ENCODE results near the gene BACH2. TPM values are rescaled to one million over a fixed set of nuclear protein-coding genes. Genes with fewer than 3 reads are reported as not detected.

Gene BACH2
- polyA plus RNA-seq, 1 of the 3 experiments (the other 2 are of a cell fraction): 0.46 TPM

DNA sequence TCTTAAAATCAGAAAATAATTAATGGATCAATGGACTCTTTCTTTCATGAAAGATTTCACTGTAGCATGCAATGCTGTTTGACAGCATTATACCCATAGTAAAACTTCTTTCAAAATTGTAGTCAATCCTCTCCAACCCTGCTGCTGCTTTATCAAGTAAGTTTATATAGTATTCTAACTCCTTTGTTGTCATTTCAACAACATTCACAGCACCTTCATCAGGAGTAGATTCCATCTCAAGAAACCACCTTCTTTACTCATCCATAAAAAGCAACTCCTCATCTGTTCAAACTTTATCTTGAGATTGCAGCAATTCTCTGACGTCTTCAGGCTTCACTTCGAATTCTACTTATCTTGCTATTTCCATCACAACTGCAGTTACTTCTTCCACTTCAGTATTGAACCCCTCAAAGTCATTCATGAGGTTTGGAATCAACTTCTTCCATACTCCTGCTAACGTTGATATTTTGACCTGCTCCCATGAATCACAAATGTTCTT is 26.4 kb upstream of the BACH2 start:
- Histone ChIP-seq H3K36me3 (replicated peaks in 1 of 2; ENCODE audit: control insufficient read depth in 1 of 2, insufficient read depth in 2 of 2, low read length in 1 of 2) (no peaks in the 10 kb centered on the region), H4K20me1 (ENCODE audit: insufficient read depth) (no peaks in the 10 kb centered on the region), H3K4me1 (ENCODE audit: control insufficient read depth in 1 of 2, insufficient read depth in 2 of 2, low read depth in 1 of 2, low read length in 1 of 2) (peaks cover 0 to 2% of the 10 kb centered on the region in 2 experiments; a peak in 2 of 4 replicates), H3F3A (replicated peaks; ENCODE audit: insufficient read depth) (no peaks in the 10 kb centered on the region), H3K9ac (no peak overlapping the region), H3K9me2 (no peaks in the 10 kb centered on the region), H3K9me3 (no peaks in the 10 kb centered on the region), H3K4me2 (no peak overlapping the region), H3K27ac (ENCODE audit: low read depth in 2 of 2, low read length in 1 of 2) (no peak overlapping the region), H3K27me3 (ENCODE audit: insufficient read depth) (no peaks in the 10 kb centered on the region), H3K4me3 (ENCODE audit: low read depth in 2 of 2, low read length in 1 of 2) (no peak overlapping the region), H3K79me2 (ENCODE audit: insufficient read depth) (no peaks in the 10 kb centered on the region), H2AFZ (ENCODE audit: low read depth) (no peak overlapping the region)
- DNase-seq: no peak
- POLR2A ChIA-PET: no interaction called here
- 88% methylated on average over 3 of the region's 3 CpGs for WGBS (ENCODE audit: low lambda C conversion rate)
- no peak for TF ChIP-seq FOXJ3 (CRISPR knock-in tag; IDR thresholded peaks at IDR 0.05)
- no peak for TF ChIP-seq EZH2phosphoT487 (IDR thresholded peaks at IDR 0.05; ENCODE audit: borderline replicate concordance, low read depth)
- CTCF ChIA-PET: no interaction called here

DNA sequence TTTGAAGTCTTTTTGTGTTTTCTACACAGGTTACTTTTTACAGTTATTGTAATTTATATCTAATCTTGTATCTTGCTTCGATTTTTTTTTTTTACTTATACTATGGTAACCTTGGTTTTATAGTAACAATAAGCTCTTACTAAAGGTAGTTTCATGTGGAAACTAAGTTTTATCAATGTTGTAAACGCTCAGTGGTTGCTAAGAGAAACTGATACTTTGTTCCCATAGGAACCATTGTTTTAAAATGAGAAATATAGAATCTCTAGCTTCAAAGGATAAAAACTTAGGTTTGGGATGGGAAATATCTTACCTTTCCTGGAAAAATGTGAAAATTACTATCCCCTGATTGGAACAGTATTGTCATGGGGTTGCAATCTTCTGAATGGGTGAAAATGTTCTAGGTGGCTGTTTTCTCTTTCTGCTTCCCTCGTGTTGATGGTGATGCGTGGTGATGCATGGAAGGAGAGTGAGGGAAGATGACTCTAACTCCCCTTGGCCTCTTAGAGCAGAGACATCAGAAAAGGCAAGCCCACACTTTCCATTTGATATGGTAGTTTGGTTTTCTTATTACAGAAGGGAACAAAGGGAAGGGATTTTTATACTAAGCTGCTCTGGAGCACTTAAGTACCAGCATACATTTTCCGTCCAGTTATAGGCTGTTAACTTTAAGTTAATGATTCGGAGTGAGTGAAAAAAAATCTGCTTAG is 23.5 kb upstream of the BACH2 start:
- DNase-seq: no peak
- ChIA-PET POLR2A (no interaction called here), CTCF (no interaction called here)
- TF ChIP-seq MEF2A (IDR thresholded peaks at IDR 0.05; ENCODE audit: borderline replicate concordance, low read depth) (no peak), ELF1 (IDR thresholded peaks at IDR 0.05) (no peak), RXRA (IDR thresholded peaks at IDR 0.05; ENCODE audit: borderline replicate concordance, low read depth) (no peak), EZH2phosphoT487 (IDR thresholded peaks at IDR 0.05; ENCODE audit: borderline replicate concordance, low read depth) (no peak)
- TF ChIP-seq, protein P1, sequence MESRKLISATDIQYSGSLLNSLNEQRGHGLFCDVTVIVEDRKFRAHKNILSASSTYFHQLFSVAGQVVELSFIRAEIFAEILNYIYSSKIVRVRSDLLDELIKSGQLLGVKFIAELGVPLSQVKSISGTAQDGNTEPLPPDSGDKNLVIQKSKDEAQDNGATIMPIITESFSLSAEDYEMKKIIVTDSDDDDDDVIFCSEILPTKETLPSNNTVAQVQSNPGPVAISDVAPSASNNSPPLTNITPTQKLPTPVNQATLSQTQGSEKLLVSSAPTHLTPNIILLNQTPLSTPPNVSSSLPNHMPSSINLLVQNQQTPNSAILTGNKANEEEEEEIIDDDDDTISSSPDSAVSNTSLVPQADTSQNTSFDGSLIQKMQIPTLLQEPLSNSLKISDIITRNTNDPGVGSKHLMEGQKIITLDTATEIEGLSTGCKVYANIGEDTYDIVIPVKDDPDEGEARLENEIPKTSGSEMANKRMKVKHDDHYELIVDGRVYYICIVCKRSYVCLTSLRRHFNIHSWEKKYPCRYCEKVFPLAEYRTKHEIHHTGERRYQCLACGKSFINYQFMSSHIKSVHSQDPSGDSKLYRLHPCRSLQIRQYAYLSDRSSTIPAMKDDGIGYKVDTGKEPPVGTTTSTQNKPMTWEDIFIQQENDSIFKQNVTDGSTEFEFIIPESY (IDR thresholded peaks at IDR 0.05; ENCODE audit: borderline replicate concordance, low read depth): no peak
- TF ChIP-seq, protein P2, sequence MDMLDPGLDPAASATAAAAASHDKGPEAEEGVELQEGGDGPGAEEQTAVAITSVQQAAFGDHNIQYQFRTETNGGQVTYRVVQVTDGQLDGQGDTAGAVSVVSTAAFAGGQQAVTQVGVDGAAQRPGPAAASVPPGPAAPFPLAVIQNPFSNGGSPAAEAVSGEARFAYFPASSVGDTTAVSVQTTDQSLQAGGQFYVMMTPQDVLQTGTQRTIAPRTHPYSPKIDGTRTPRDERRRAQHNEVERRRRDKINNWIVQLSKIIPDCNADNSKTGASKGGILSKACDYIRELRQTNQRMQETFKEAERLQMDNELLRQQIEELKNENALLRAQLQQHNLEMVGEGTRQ (IDR thresholded peaks at IDR 0.05; ENCODE audit: borderline replicate concordance, low read depth, low read length): no peak
- TF ChIP-seq, protein P3, sequence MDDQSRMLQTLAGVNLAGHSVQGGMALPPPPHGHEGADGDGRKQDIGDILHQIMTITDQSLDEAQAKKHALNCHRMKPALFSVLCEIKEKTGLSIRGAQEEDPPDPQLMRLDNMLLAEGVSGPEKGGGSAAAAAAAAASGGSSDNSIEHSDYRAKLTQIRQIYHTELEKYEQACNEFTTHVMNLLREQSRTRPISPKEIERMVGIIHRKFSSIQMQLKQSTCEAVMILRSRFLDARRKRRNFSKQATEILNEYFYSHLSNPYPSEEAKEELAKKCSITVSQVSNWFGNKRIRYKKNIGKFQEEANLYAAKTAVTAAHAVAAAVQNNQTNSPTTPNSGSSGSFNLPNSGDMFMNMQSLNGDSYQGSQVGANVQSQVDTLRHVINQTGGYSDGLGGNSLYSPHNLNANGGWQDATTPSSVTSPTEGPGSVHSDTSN (IDR thresholded peaks at IDR 0.05): no peak
- TF ChIP-seq, protein P4, sequence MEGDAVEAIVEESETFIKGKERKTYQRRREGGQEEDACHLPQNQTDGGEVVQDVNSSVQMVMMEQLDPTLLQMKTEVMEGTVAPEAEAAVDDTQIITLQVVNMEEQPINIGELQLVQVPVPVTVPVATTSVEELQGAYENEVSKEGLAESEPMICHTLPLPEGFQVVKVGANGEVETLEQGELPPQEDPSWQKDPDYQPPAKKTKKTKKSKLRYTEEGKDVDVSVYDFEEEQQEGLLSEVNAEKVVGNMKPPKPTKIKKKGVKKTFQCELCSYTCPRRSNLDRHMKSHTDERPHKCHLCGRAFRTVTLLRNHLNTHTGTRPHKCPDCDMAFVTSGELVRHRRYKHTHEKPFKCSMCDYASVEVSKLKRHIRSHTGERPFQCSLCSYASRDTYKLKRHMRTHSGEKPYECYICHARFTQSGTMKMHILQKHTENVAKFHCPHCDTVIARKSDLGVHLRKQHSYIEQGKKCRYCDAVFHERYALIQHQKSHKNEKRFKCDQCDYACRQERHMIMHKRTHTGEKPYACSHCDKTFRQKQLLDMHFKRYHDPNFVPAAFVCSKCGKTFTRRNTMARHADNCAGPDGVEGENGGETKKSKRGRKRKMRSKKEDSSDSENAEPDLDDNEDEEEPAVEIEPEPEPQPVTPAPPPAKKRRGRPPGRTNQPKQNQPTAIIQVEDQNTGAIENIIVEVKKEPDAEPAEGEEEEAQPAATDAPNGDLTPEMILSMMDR (IDR thresholded peaks at IDR 0.05): no peak
- H2AFZ ChIP-seq (ENCODE audit: low read depth): no peak overlapping the region
- 74% methylated on average over 6 of the region's 6 CpGs for WGBS (ENCODE audit: low lambda C conversion rate)
- no peaks in the 10 kb centered on the region; the same call in 1 of the 2 replicates for H3K27me3 ChIP-seq (ENCODE audit: insufficient read depth)
- no peaks in the 10 kb centered on the region for H3K36me3 ChIP-seq (replicated peaks in 1 of 2; ENCODE audit: control insufficient read depth in 1 of 2, insufficient read depth in 2 of 2, low read length in 1 of 2)
- no peaks in the 10 kb centered on the region for H3K9me3 ChIP-seq
- no peaks in the 10 kb centered on the region for H3F3A ChIP-seq (replicated peaks; ENCODE audit: insufficient read depth)
- no peaks in the 10 kb centered on the region for H3K79me2 ChIP-seq (ENCODE audit: insufficient read depth)
- H3K4me3 ChIP-seq (ENCODE audit: low read depth in 2 of 2, low read length in 1 of 2): no peak overlapping the region
- H3K27ac ChIP-seq (ENCODE audit: low read depth in 2 of 2, low read length in 1 of 2): no peak overlapping the region
- no peak overlapping the region for H3K9ac ChIP-seq
- H3K4me2 ChIP-seq: no peak overlapping the region
- no peaks in the 10 kb centered on the region for H4K20me1 ChIP-seq (ENCODE audit: insufficient read depth)
- no peaks in the 10 kb centered on the region for H3K9me2 ChIP-seq
- H3K4me1 ChIP-seq (ENCODE audit: control insufficient read depth in 1 of 2, insufficient read depth in 2 of 2, low read depth in 1 of 2, low read length in 1 of 2): no peaks in the 10 kb centered on the region

Data from SK-N-SH (cell line).